ENCODE data around the gene KIRREL3.

Gene KIRREL3

DNA sequence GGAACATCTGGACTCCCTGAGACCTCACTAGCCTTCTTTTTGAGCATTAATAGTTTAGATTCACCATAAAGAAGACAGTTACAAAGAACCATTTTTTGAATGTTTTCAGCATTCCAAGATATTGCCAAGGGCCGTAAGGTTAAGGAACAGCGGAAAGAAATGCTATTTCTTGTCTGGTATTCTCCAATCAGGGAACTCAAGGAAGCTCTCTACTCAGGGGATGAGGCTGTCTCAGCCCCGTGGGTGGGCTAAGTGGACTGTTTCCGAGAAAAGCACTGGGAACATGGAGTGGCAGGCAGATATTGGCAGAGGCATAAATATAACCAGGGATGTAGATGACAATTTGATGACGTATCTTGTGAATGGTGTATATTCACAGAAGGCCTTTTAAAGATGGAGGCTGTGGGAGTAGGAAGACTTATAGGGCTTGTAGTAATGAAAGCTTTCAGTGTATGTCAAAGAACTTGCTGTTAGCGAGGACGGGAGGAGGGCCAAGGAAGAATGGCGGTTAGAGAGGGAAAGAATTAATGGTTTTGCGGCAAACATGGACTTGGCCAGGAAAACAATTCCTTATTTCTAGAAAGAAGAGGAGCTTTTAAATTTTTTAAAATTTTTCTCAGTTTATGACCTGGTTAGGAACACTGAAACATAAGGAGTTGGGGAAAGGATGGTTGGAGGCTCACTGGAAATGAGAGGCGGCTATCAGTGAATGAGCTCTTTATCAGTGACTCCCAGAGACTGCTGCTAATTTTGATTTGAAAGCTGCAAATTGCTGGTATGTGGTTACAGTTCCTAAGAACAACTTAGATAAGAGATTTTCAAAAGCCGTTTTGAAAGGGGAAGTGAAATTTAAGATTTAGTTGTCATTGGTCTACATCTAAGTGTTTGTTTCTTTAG is 580.5 kb downstream of the KIRREL3 start:
- no peak overlapping the region for H2BK5ac ChIP-seq (ENCODE audit: low read length)
- peaks cover 0 to 2% of the 10 kb centered on the region in 2 donors for H3K36me3 ChIP-seq (replicated peaks in 1 of 2; ENCODE audit: control insufficient read depth in 2 of 2, insufficient read depth in 2 of 2, low read length in 2 of 2)
- no peak overlapping the region for H2AFZ ChIP-seq (ENCODE audit: low read length)
- H3K79me1 ChIP-seq (ENCODE audit: low read depth, low read length): no peaks in the 10 kb centered on the region
- H3K14ac ChIP-seq (ENCODE audit: low read length): no peak overlapping the region
- H2BK12ac ChIP-seq (ENCODE audit: low read length): no peak overlapping the region
- H2BK120ac ChIP-seq (ENCODE audit: low read depth, low read length): no peak overlapping the region
- no peak for DNase-seq (ENCODE audit: low spot score)
- H3K4ac ChIP-seq (ENCODE audit: low read length): no peak overlapping the region
- H3K27ac ChIP-seq (replicated peaks; ENCODE audit: low read length): no peak overlapping the region
- no peak overlapping the region for H3K18ac ChIP-seq (ENCODE audit: low read length)
- H3K4me1 ChIP-seq (ENCODE audit: control insufficient read depth in 2 of 2, insufficient read depth in 1 of 2, low read depth in 1 of 2, low read length in 2 of 2): peaks cover 0 to 5% of the 10 kb centered on the region in 2 donors
- H4K91ac ChIP-seq (ENCODE audit: low read depth, low read length, poor library complexity): no peak overlapping the region
- no peak overlapping the region for H3K9ac ChIP-seq (ENCODE audit: low read depth, low read length, poor library complexity)
- H2AK5ac ChIP-seq (ENCODE audit: low read depth, low read length): no peak overlapping the region
- no peaks in the 10 kb centered on the region for H3K27me3 ChIP-seq (ENCODE audit: control insufficient read depth in 3 of 3, insufficient read depth in 3 of 3, low read depth in 1 of 3, low read length in 3 of 3)
- no peak overlapping the region for H3K4me2 ChIP-seq (ENCODE audit: insufficient read depth, low read length, poor library complexity, severe bottlenecking)
- no peak overlapping the region for H3K4me3 ChIP-seq (ENCODE audit: low read length in 2 of 2)
- H3K23ac ChIP-seq (ENCODE audit: low read depth, low read length, poor library complexity): no peak overlapping the region
- no peaks in the 10 kb centered on the region for H3K9me3 ChIP-seq (replicated peaks in 1 of 2; ENCODE audit: control insufficient read depth in 2 of 2, insufficient read depth in 1 of 2, low read depth in 1 of 2, low read length in 2 of 2)
- no CpG with 5 or more reads among the region's 11 CpGs for WGBS, 2 donors (ENCODE audit: extremely low coverage in 2 of 2, insufficient read length in 2 of 2, insufficient replicate concordance in 1 of 2)
- H2BK15ac ChIP-seq (ENCODE audit: low read length): no peak overlapping the region
- no peak overlapping the region for H4K8ac ChIP-seq (ENCODE audit: low read depth, low read length)

DNA sequence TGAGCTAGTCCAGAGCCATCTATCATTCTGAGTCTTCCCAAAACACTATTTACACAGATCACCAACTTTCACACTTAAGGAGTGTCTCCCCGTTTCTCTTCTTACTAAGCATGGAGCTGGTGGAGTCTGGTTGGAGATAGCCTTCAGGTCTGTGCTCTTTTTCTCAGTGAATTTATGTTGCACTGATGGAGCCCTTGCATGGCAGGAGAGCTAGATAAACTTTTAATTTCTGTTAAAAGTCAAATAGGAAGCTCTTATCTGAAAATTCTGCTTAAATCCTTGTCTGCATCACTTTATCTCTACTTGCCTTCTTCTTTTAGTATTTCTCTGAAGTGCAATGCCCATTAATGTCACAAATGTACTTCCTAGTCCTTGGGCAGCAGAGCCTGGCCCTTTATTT is 581.7 kb downstream of the KIRREL3 start:
- H3K9me3 ChIP-seq (replicated peaks in 1 of 2; ENCODE audit: control insufficient read depth in 2 of 2, insufficient read depth in 1 of 2, low read depth in 1 of 2, low read length in 2 of 2): no peaks in the 10 kb centered on the region
- no peak overlapping the region for H2BK15ac ChIP-seq (ENCODE audit: low read length)
- H2AFZ ChIP-seq (ENCODE audit: low read length): no peak overlapping the region
- no CpG with 5 or more reads among the region's 1 CpG for WGBS, 2 donors (ENCODE audit: extremely low coverage in 2 of 2, insufficient read length in 2 of 2, insufficient replicate concordance in 1 of 2)
- no peak overlapping the region for H2BK12ac ChIP-seq (ENCODE audit: low read length)
- H3K4me3 ChIP-seq (ENCODE audit: low read length in 2 of 2): no peak overlapping the region
- no peak overlapping the region for H2AK5ac ChIP-seq (ENCODE audit: low read depth, low read length)
- H3K4me2 ChIP-seq (ENCODE audit: insufficient read depth, low read length, poor library complexity, severe bottlenecking): no peak overlapping the region
- H3K27ac ChIP-seq (replicated peaks; ENCODE audit: low read length): no peak overlapping the region
- no peak overlapping the region for H3K18ac ChIP-seq (ENCODE audit: low read length)
- H3K27me3 ChIP-seq (ENCODE audit: control insufficient read depth in 3 of 3, insufficient read depth in 3 of 3, low read depth in 1 of 3, low read length in 3 of 3): no peaks in the 10 kb centered on the region
- no peak overlapping the region for H2BK120ac ChIP-seq (ENCODE audit: low read depth, low read length)
- no peak overlapping the region for H2BK5ac ChIP-seq (ENCODE audit: low read length)
- no peak overlapping the region for H3K4ac ChIP-seq (ENCODE audit: low read length)
- no peak overlapping the region for H4K91ac ChIP-seq (ENCODE audit: low read depth, low read length, poor library complexity)
- H4K8ac ChIP-seq (ENCODE audit: low read depth, low read length): no peak overlapping the region
- H3K79me1 ChIP-seq (ENCODE audit: low read depth, low read length): no peaks in the 10 kb centered on the region
- peaks cover 0 to 2% of the 10 kb centered on the region in 2 donors for H3K4me1 ChIP-seq (ENCODE audit: control insufficient read depth in 2 of 2, insufficient read depth in 1 of 2, low read depth in 1 of 2, low read length in 2 of 2)
- no peak overlapping the region for H3K14ac ChIP-seq (ENCODE audit: low read length)
- H3K23ac ChIP-seq (ENCODE audit: low read depth, low read length, poor library complexity): no peak overlapping the region
- no peak for DNase-seq (ENCODE audit: low spot score)
- H3K36me3 ChIP-seq (replicated peaks in 1 of 2; ENCODE audit: control insufficient read depth in 2 of 2, insufficient read depth in 2 of 2, low read length in 2 of 2): peaks cover 0 to 2% of the 10 kb centered on the region in 2 donors
- no peak overlapping the region for H3K9ac ChIP-seq (ENCODE audit: low read depth, low read length, poor library complexity)

DNA sequence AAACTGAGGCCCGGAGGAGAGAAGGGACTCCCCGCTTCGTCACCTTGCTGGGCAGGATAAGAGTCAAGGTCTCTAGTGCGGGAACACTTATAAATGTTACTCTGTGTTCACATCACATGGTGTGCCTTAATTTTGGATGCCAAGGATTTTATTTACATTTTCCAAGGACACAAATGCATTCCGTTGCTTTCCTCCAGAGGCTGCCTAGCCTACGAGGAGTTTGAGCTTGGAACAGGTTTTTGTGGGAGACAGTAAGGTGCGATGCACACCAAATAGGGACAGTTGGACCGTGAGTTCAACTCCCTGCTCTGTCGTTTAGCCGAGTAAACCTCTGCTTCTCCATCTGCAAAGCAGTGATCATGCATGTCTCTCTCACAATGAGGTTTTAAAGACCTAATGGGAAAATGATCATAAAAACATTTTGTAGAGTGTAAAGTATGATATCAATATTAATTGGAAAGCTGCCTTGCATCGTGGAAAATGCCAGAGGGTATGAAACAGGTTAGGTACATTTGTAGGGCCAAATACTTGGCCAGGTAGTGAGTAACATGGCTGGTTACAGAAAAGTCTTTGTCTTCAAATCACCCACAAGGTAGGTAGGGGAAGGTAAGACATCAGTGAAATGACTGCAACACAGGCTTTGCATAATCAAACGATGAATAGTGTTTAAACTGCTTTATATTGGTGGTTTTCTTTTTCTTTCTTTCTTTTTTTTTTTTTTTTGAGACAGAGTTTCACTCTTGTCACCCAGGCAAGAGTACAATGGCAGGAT is 583.3 kb downstream of the KIRREL3 start:
- no peak overlapping the region for H3K27ac ChIP-seq (replicated peaks; ENCODE audit: low read length)
- peaks cover 0 to 2% of the 10 kb centered on the region in 2 donors for H3K4me1 ChIP-seq (ENCODE audit: control insufficient read depth in 2 of 2, insufficient read depth in 1 of 2, low read depth in 1 of 2, low read length in 2 of 2)
- no peak overlapping the region for H3K4me2 ChIP-seq (ENCODE audit: insufficient read depth, low read length, poor library complexity, severe bottlenecking)
- H4K8ac ChIP-seq (ENCODE audit: low read depth, low read length): no peak overlapping the region
- no peaks in the 10 kb centered on the region for H3K79me1 ChIP-seq (ENCODE audit: low read depth, low read length)
- no peak overlapping the region for H3K4me3 ChIP-seq (ENCODE audit: low read length in 2 of 2)
- no peak overlapping the region for H3K14ac ChIP-seq (ENCODE audit: low read length)
- whole genome bisulfite sequencing, 2 donors (ENCODE audit: extremely low coverage in 2 of 2, insufficient read length in 2 of 2, insufficient replicate concordance in 1 of 2): no CpG with 5 or more reads among the region's 12 CpGs
- no peak overlapping the region for H4K91ac ChIP-seq (ENCODE audit: low read depth, low read length, poor library complexity)
- no peak overlapping the region for H2AFZ ChIP-seq (ENCODE audit: low read length)
- H3K18ac ChIP-seq (ENCODE audit: low read length): peak overlapping the region; percentile 41
- no peak for DNase-seq (ENCODE audit: low spot score)
- H2BK5ac ChIP-seq (ENCODE audit: low read length): no peak overlapping the region
- H3K9me3 ChIP-seq (replicated peaks in 1 of 2; ENCODE audit: control insufficient read depth in 2 of 2, insufficient read depth in 1 of 2, low read depth in 1 of 2, low read length in 2 of 2): no peaks in the 10 kb centered on the region
- H3K23ac ChIP-seq (ENCODE audit: low read depth, low read length, poor library complexity): no peak overlapping the region
- H2BK15ac ChIP-seq (ENCODE audit: low read length): no peak overlapping the region
- H3K27me3 ChIP-seq (ENCODE audit: control insufficient read depth in 3 of 3, insufficient read depth in 3 of 3, low read depth in 1 of 3, low read length in 3 of 3): no peaks in the 10 kb centered on the region
- H3K4ac ChIP-seq (ENCODE audit: low read length): no peak overlapping the region
- no peak overlapping the region for H2BK120ac ChIP-seq (ENCODE audit: low read depth, low read length)
- H3K36me3 ChIP-seq (replicated peaks in 1 of 2; ENCODE audit: control insufficient read depth in 2 of 2, insufficient read depth in 2 of 2, low read length in 2 of 2): peaks cover 3 to 14% of the 10 kb centered on the region in 2 donors
- H2AK5ac ChIP-seq (ENCODE audit: low read depth, low read length): no peak overlapping the region
- no peak overlapping the region for H2BK12ac ChIP-seq (ENCODE audit: low read length)
- no peak overlapping the region for H3K9ac ChIP-seq (ENCODE audit: low read depth, low read length, poor library complexity)

DNA sequence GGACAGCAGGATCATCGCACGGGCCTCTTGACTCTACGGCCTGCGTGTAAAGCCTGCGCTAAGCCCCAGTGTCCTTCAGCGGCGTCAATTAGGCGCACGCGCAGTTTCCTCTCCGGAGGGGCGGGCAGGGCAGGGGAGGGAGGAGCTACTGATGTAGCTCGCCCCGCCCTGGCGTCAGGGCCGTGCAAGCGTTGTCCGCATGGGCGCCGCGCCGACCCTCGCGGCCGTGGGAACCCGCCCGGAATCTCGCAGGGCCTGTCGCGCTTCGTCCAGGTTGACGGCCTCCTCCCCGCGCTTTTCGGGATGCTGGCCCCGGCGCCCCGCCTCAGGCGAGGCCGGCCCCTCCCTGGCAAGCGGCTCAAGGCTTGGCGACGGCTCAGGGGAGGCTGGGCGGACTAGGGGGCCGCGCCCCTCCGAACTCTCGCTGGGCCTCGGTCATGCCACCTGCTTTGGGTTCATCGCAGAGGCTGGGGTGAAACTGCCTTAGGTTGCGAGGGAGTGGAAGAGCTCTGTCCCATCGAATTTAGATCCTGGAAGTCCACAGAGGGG is 584.0 kb downstream of the KIRREL3 start:
- H2BK5ac ChIP-seq (ENCODE audit: low read length): no peak overlapping the region
- no peak overlapping the region for H2BK15ac ChIP-seq (ENCODE audit: low read length)
- no peak overlapping the region for H2BK12ac ChIP-seq (ENCODE audit: low read length)
- no peaks in the 10 kb centered on the region for H3K79me1 ChIP-seq (ENCODE audit: low read depth, low read length)
- peak; percentile 59 for DNase-seq (ENCODE audit: low spot score)
- no peaks in the 10 kb centered on the region for H3K27me3 ChIP-seq (ENCODE audit: control insufficient read depth in 3 of 3, insufficient read depth in 3 of 3, low read depth in 1 of 3, low read length in 3 of 3)
- H3K4ac ChIP-seq (ENCODE audit: low read length): no peak overlapping the region
- H3K18ac ChIP-seq (ENCODE audit: low read length): peak overlapping the region; percentile 41
- H3K9ac ChIP-seq (ENCODE audit: low read depth, low read length, poor library complexity): peak overlapping the region; percentile 14
- no peaks in the 10 kb centered on the region for H3K9me3 ChIP-seq (replicated peaks in 1 of 2; ENCODE audit: control insufficient read depth in 2 of 2, insufficient read depth in 1 of 2, low read depth in 1 of 2, low read length in 2 of 2)
- H3K4me3 ChIP-seq (ENCODE audit: low read length in 2 of 2): peak overlapping the region in 1 of 2 donors; percentile 74
- H3K4me2 ChIP-seq (ENCODE audit: insufficient read depth, low read length, poor library complexity, severe bottlenecking): peak overlapping the region; percentile 43
- H4K8ac ChIP-seq (ENCODE audit: low read depth, low read length): peak overlapping the region; percentile 6
- peak overlapping the region; percentile 80 for H3K23ac ChIP-seq (ENCODE audit: low read depth, low read length, poor library complexity)
- no peak overlapping the region for H2AK5ac ChIP-seq (ENCODE audit: low read depth, low read length)
- no peak overlapping the region for H3K27ac ChIP-seq (replicated peaks; ENCODE audit: low read length)
- H2AFZ ChIP-seq (ENCODE audit: low read length): no peak overlapping the region
- H3K14ac ChIP-seq (ENCODE audit: low read length): no peak overlapping the region
- no peak overlapping the region for H2BK120ac ChIP-seq (ENCODE audit: low read depth, low read length)
- peaks cover 3 to 14% of the 10 kb centered on the region in 2 donors for H3K36me3 ChIP-seq (replicated peaks in 1 of 2; ENCODE audit: control insufficient read depth in 2 of 2, insufficient read depth in 2 of 2, low read length in 2 of 2)
- peaks cover 0 to 2% of the 10 kb centered on the region in 2 donors for H3K4me1 ChIP-seq (ENCODE audit: control insufficient read depth in 2 of 2, insufficient read depth in 1 of 2, low read depth in 1 of 2, low read length in 2 of 2)
- no peak overlapping the region for H4K91ac ChIP-seq (ENCODE audit: low read depth, low read length, poor library complexity)
- no CpG with 5 or more reads among the region's 52 CpGs for WGBS, 2 donors (ENCODE audit: extremely low coverage in 2 of 2, insufficient read length in 2 of 2, insufficient replicate concordance in 1 of 2)

Data from neuronal stem cell (in vitro differentiated cells).